Adipocyte (in vitro differentiated cells): ENCODE measurements around the gene SBK2.

Experiments
- DNase-seq: peaks from one replicate; pipeline ENCODE4 v3.0.0-alpha.2; 2015; ENCODE audit warnings: low read depth
- H3K27me3 ChIP-seq: replicated peaks from 2 replicates; pipeline ENCODE4 v1.7.0; 2013; ENCODE audit warnings: mild to moderate bottlenecking, low read length, moderate library complexity; ENCODE audit not compliant: control insufficient read depth, insufficient read depth
- H3K36me3 ChIP-seq: 2 replicates; pipeline ENCODE4 v1.7.0; 2013; ENCODE audit warnings: low read length, mild to moderate bottlenecking, moderate library complexity; ENCODE audit not compliant: control insufficient read depth, insufficient read depth, severe bottlenecking
- H3K4me1 ChIP-seq: 2 replicates; pipeline ENCODE4 v1.7.0; 2013; ENCODE audit warnings: mild to moderate bottlenecking, low read length, moderate library complexity; ENCODE audit not compliant: control insufficient read depth, insufficient read depth
- H3K4me3 ChIP-seq: 2 replicates; pipeline ENCODE4 v1.7.0; 2013; ENCODE audit warnings: mild to moderate bottlenecking, low read length, moderate library complexity
- H3K9ac ChIP-seq: 2 replicates; pipeline ENCODE4 v1.7.0; 2013; ENCODE audit warnings: mild to moderate bottlenecking, low read length, moderate library complexity
- H3K9me3 ChIP-seq: 2 replicates; pipeline ENCODE4 v1.7.0; 2013; ENCODE audit warnings: mild to moderate bottlenecking, low read length, moderate library complexity; ENCODE audit not compliant: control insufficient read depth

The SBK2 gene

DNA sequence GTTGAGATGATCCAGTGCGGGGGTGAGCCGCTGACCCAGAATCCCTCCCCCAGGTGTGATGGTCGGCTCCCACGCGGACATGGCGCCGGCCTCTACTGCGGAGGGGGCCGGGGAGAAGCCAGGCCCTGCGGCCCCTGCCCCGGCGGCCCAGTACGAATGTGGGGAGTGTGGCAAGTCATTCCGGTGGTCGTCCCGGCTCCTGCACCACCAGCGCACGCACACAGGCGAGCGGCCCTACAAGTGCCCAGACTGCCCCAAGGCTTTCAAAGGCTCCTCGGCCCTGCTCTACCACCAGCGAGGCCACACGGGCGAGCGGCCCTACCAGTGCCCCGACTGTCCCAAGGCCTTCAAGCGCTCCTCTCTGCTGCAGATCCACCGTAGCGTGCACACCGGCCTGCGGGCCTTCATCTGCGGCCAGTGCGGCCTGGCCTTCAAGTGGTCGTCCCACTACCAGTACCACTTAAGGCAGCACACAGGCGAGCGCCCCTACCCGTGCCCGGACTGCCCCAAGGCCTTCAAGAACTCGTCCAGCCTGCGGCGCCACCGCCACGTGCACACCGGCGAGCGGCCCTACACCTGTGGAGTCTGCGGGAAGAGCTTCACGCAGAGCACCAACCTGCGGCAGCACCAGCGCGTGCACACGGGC is 55.7 kb downstream of the SBK2 start:
- Histone ChIP-seq H3K27me3 (no peaks in the 10 kb centered on the region), H3K36me3 (peaks cover 6% of the 10 kb centered on the region), H3K4me3 (no peak overlapping the region), H3K4me1 (peaks cover 33% of the 10 kb centered on the region), H3K9me3 (no peaks in the 10 kb centered on the region), H3K9ac (no peak overlapping the region)
- no peak for DNase-seq

GRCh38 chr19:55479451-55480230 is 57.3 kb downstream of the SBK2 start:
- H3K9me3 ChIP-seq, result no peaks in the 10 kb centered on the region
- H3K36me3 ChIP-seq, result peaks cover 6% of the 10 kb centered on the region
- no peak for DNase-seq
- H3K27me3 ChIP-seq, result no peaks in the 10 kb centered on the region
- H3K4me1 ChIP-seq, result peaks cover 25% of the 10 kb centered on the region
- H3K4me3 ChIP-seq, result no peak overlapping the region
- H3K9ac ChIP-seq, result no peak overlapping the region

DNA sequence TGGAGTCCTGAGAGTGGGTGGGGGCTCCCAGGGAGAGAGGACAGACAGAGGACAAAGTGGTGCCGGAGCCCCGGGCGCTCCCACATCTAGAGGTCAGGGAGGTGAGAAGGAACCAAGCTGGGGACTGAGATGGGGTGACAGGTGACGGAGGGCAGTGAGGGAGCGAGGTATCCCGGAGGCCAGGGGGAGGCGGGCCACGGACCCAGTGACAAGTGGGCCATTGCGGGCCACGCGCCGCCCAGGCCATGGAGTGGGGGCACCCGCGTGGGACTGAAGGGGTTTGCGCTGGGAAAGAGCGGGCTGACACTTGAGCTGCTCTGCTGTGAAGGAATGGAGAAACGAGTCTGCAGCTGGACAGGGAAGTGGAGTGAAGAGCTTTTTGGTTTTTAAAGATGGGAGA is 57.9 kb downstream of the SBK2 start:
- no peak overlapping the region for H3K9ac ChIP-seq
- no peak for DNase-seq
- H3K27me3 ChIP-seq, result no peaks in the 10 kb centered on the region
- peaks cover 21% of the 10 kb centered on the region for H3K4me1 ChIP-seq
- no peak overlapping the region for H3K4me3 ChIP-seq
- peaks cover 6% of the 10 kb centered on the region for H3K36me3 ChIP-seq
- no peaks in the 10 kb centered on the region for H3K9me3 ChIP-seq
